Suprapubic skin (tissue), 4 donors: ENCODE results near the gene CHRM2. TPM values are rescaled to one million over a fixed set of nuclear protein-coding genes. Genes with fewer than 3 reads are reported as not detected.

ENCODE experiments used
- DNase-seq, 2 donors: peaks; one replicate each; pipeline ENCODE4 v3.0.0-alpha.2; 2019; ENCODE audit warnings: low spot score in 2 of 2
- H3K27ac ChIP-seq: fragments of 200-600 bp; sonication (generic); one replicate; pipeline ENCODE4 v1.5.1; 2019
- H3K27me3 ChIP-seq: fragments of 200-600 bp; sonication (generic); one replicate; pipeline ENCODE4 v1.5.1; 2019
- H3K36me3 ChIP-seq: fragments of 200-600 bp; sonication (generic); one replicate; pipeline ENCODE4 v1.5.1; 2019
- H3K4me1 ChIP-seq: fragments of 200-600 bp; sonication (generic); one replicate; pipeline ENCODE4 v1.5.1; 2019
- H3K4me3 ChIP-seq: fragments of 200-600 bp; sonication (generic); one replicate; pipeline ENCODE4 v1.5.1; 2019; ENCODE audit warnings: mild to moderate bottlenecking
- H3K9me3 ChIP-seq: fragments of 200-600 bp; sonication (generic); one replicate; pipeline ENCODE4 v1.5.1; 2019
- CTCF ChIP-seq, 2 donors: fragments of 200-600 bp in 1 of 2; fragments of 450-650 bp in 1 of 2; sonication (generic) in 1 of 2; IDR thresholded peaks; one replicate each; pipeline ENCODE4 v1.5.1; 2016 to 2019; ENCODE audit warnings: antibody characterized with exemption in 2 of 2, mild to moderate bottlenecking in 1 of 2, moderate library complexity in 1 of 2
- EP300 ChIP-seq: sonication (generic); formaldehyde crosslinking; IDR thresholded peaks from one replicate; pipeline ENCODE4 v1.6.1; 2017; ENCODE audit warnings: antibody characterized with exemption
- POLR2A ChIP-seq, 2 donors: fragments of 450-650 bp; IDR thresholded peaks; one replicate each; pipeline ENCODE4 v1.6.1; 2017; ENCODE audit warnings: antibody characterized with exemption in 2 of 2, mild to moderate bottlenecking in 2 of 2, moderate library complexity in 2 of 2
- POLR2AphosphoS5 ChIP-seq, 3 donors: sonication (generic); formaldehyde crosslinking; IDR thresholded peaks; one replicate each; pipeline ENCODE4 v1.6.1; 2017; ENCODE audit warnings: antibody characterized with exemption in 3 of 3
- WGBS: methylation state at CpG from one replicate; pipeline ENCODE4 v1.1.5; 2018; 5-methylcytosine and 5-hydroxymethylcytosine counted together
- total RNA-seq, 4 donors: library from RNA; depleted of rRNA; stranded (reverse); fragments of >200 nt; gene quantifications; one replicate each; pipeline ENCODE4 v1.1.0, GENCODE V29; 2016

The CHRM2 gene
- total RNA-seq, 4 donors from 2014 or later, result 0.23 to 0.47 TPM; not detected in 2

GRCh38 chr7:136958016-136958415 is 89.6 kb downstream of the CHRM2 start:
- no peak overlapping the region for H3K4me3 ChIP-seq
- H3K4me1 ChIP-seq, result no peaks in the 10 kb centered on the region
- H3K36me3 ChIP-seq, result no peaks in the 10 kb centered on the region
- TF ChIP-seq EP300, result no peak
- TF ChIP-seq POLR2AphosphoS5 (IDR thresholded peaks at IDR 0.05), result no peak
- TF ChIP-seq CTCF (IDR thresholded peaks at IDR 0.05), result no peak
- no peak for TF ChIP-seq POLR2A (IDR thresholded peaks at IDR 0.05)
- no peaks in the 10 kb centered on the region for H3K27me3 ChIP-seq
- H3K27ac ChIP-seq, result no peak overlapping the region
- 64% methylated on average over 2 of the region's 2 CpGs for WGBS
- H3K9me3 ChIP-seq, result peaks cover 3% of the 10 kb centered on the region
- DNase-seq, result no peak

DNA sequence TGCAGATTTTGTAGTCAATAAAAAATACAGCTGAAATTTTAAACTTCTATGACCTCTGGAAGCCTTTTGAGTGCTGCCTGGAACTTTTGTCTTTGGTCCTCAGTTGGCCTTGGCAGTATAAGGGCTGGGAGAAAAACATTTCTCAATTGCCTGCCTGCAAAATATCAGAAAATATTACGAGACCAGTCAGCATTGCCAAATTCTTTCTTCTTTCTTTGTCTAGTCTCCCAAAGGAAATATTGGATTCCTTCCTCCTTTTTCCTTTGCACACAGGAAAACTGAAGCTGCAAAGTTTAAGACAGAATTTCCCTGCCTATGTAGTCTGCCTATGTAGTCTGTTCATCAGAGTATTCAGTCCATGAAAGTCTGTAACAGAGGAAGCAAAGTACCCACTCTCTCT is 95.9 kb downstream of the CHRM2 start:
- Histone ChIP-seq H3K27ac (no peak overlapping the region), H3K9me3 (no peaks in the 10 kb centered on the region), H3K4me3 (no peak overlapping the region), H3K27me3 (no peaks in the 10 kb centered on the region), H3K4me1 (no peaks in the 10 kb centered on the region), H3K36me3 (no peaks in the 10 kb centered on the region)
- TF ChIP-seq CTCF (IDR thresholded peaks at IDR 0.05) (no peak), EP300 (no peak), POLR2A (IDR thresholded peaks at IDR 0.05) (no peak), POLR2AphosphoS5 (IDR thresholded peaks at IDR 0.05) (no peak)
- WGBS, result 31% methylated on average over 1 of the region's 1 CpG
- no peak for DNase-seq

- 68% methylated on average over 1 of the region's 1 CpG for WGBS
- Histone ChIP-seq H3K9me3 (no peaks in the 10 kb centered on the region), H3K27ac (no peak overlapping the region), H3K36me3 (no peaks in the 10 kb centered on the region), H3K4me1 (no peaks in the 10 kb centered on the region), H3K27me3 (no peaks in the 10 kb centered on the region), H3K4me3 (no peak overlapping the region)
- no peak for DNase-seq
- TF ChIP-seq CTCF (IDR thresholded peaks at IDR 0.05) (no peak), EP300 (no peak), POLR2A (IDR thresholded peaks at IDR 0.05) (no peak), POLR2AphosphoS5 (IDR thresholded peaks at IDR 0.05) (no peak)
Measured at GRCh38 chr7:136966825-136967224, 98.4 kb downstream of the CHRM2 start.

DNA sequence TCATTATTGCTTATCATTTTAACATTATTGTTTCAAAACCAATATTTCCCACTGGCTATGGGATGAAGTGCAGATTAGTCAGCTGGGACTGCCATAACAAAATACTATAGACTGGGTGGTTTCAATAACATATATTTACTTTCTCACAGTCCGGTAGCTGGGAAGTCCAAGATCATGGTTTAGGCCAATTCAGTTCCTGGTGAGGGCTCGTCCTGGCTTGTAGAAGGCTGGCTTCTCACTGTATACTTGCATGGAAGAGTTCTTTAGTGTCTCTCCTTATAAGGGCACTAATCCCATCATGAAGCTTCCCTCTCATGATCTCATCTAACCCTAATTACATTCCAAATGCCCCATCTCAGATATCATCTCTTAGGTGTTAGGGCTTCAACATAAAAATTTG is 101.3 kb downstream of the CHRM2 start:
- no peak overlapping the region for H3K27ac ChIP-seq
- no peaks in the 10 kb centered on the region for H3K4me1 ChIP-seq
- WGBS, result 53% methylated on average over 2 of the region's 2 CpGs
- H3K9me3 ChIP-seq, result no peaks in the 10 kb centered on the region
- H3K27me3 ChIP-seq, result no peaks in the 10 kb centered on the region
- TF ChIP-seq POLR2A (IDR thresholded peaks at IDR 0.05) (no peak), EP300 (no peak), POLR2AphosphoS5 (IDR thresholded peaks at IDR 0.05) (no peak), CTCF (IDR thresholded peaks at IDR 0.05) (no peak)
- no peaks in the 10 kb centered on the region for H3K36me3 ChIP-seq
- H3K4me3 ChIP-seq, result no peak overlapping the region
- DNase-seq, result no peak

DNA sequence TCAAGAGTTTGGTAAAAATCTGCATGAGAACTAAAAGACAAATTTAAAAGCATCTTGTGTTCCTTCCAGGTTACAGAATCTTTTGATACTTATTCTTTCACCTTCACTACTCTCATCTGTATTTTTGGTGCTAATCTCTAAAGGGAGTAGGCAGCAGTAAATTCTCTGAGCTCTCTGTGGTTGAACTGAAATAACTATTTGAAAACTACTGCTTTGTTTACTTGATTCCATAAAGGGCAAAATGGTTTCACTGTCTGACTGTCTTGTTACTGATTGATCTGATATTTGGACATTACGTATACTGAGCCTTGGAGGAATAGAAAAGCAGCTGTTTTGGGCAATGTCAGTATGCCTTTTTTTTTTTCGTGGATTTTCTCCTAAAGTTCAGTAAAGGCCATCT is 103.3 kb downstream of the CHRM2 start:
- 60% methylated on average over 2 of the region's 2 CpGs for WGBS
- TF ChIP-seq POLR2A (IDR thresholded peaks at IDR 0.05) (no peak), EP300 (no peak), CTCF (IDR thresholded peaks at IDR 0.05) (no peak), POLR2AphosphoS5 (IDR thresholded peaks at IDR 0.05) (no peak)
- no peaks in the 10 kb centered on the region for H3K36me3 ChIP-seq
- DNase-seq, result no peak
- H3K27me3 ChIP-seq, result no peaks in the 10 kb centered on the region
- no peak overlapping the region for H3K4me3 ChIP-seq
- H3K9me3 ChIP-seq, result no peaks in the 10 kb centered on the region
- no peaks in the 10 kb centered on the region for H3K4me1 ChIP-seq
- no peak overlapping the region for H3K27ac ChIP-seq
